ENCODE results near the gene BCDIN3D. TPM values are rescaled to one million over a fixed set of nuclear protein-coding genes. Genes with fewer than 3 reads are reported as not detected.
"Not testable (repeated sequence)": the region's sequence is repeated elsewhere in the genome, so short reads cannot be mapped to it uniquely, and the experiment has no call there.

Gene BCDIN3D
- total RNA-seq, 2 experiments from 2014 or later = 5.7 to 6.0 TPM

- CTCF ChIA-PET = interaction anchor here (0.6 to 1.7 kb wide), 2 partner anchors 51 to 124 kb away, joined by 4 read pairs; partner anchors contain the start of gene TMBIM6
- POLR2A ChIA-PET = no interaction called here
Observed at GRCh38 chr12:49865109-49865781, 22.3 kb upstream of the BCDIN3D start.

GRCh38 chr12:49864798-49865090 lies 21.8 kb upstream of the BCDIN3D start:
- CTCF ChIA-PET = interaction anchor here (1.7 kb wide), 1 partner anchor 123 kb away, joined by 4 read pairs; the partner anchor contains the start of gene TMBIM6
- POLR2A ChIA-PET = no interaction called here

- POLR2A ChIA-PET = no interaction called here
- CTCF ChIA-PET = no interaction called here
Observed at GRCh38 chr12:49863946-49864797, 21.3 kb upstream of the BCDIN3D start.

- POLR2A ChIA-PET, CTCF ChIA-PET: not testable (repeated sequence)
Observed at GRCh38 chr12:49860921-49861320, 18.0 kb upstream of the BCDIN3D start.

- POLR2A ChIA-PET = not testable (repeated sequence)
- CTCF ChIA-PET = interaction anchor here (0.7 kb wide), 1 partner anchor 52 kb away, joined by 3 read pairs; no protein-coding TSS in a partner anchor
Observed at GRCh38 chr12:49855890-49856289, 13.0 kb upstream of the BCDIN3D start.

- ChIA-PET POLR2A (no interaction called here), CTCF (interaction anchor here (1.2 kb wide), 1 partner anchor 12 kb away, joined by 4 read pairs; no protein-coding TSS in a partner anchor)
Observed at GRCh38 chr12:49854976-49855375, 12.1 kb upstream of the BCDIN3D start.

GRCh38 chr12:49853671-49854070 lies 10.8 kb upstream of the BCDIN3D start:
- POLR2A ChIA-PET = no interaction called here

GRCh38 chr12:49847161-49847560 lies 4.3 kb upstream of the BCDIN3D start:
- POLR2A ChIA-PET = no interaction called here
- CTCF ChIA-PET = interaction anchor here (1.8 kb wide), 1 partner anchor 70 kb away, joined by 7 read pairs; no protein-coding TSS in a partner anchor

More at GRCh38 chr12:49853671-49854070, 10.8 kb upstream of the BCDIN3D start:
- CTCF ChIA-PET = no interaction called here

- POLR2A ChIA-PET = no interaction called here
- CTCF ChIA-PET = interaction anchor here (0.7 to 1.8 kb wide), 4 partner anchors 69 to 718 kb away, joined by 3 to 7 read pairs (median 4); no protein-coding TSS in a partner anchor
Observed at GRCh38 chr12:49846032-49846431, 3.1 kb upstream of the BCDIN3D start.

- POLR2A ChIA-PET = interaction anchor here (1.5 kb wide), 1 partner anchor 103 kb away, joined by 7 read pairs; the partner anchor contains the start of gene TMBIM6
- CTCF ChIA-PET = interaction anchor here (1.4 kb wide), 2 partner anchors 23 to 103 kb away, joined by 4 to 5 read pairs; partner anchors contain the start of gene TMBIM6
Observed at GRCh38 chr12:49843876-49844437, 1.1 kb upstream of the BCDIN3D start.

GRCh38 chr12:49843411-49843810 lies 505 bp upstream of the BCDIN3D start:
- CTCF ChIA-PET = interaction anchor here (0.7 to 1.7 kb wide), 4 partner anchors 24 to 123 kb away, joined by 3 to 5 read pairs (median 4); partner anchors contain the start of gene TMBIM6
- POLR2A ChIA-PET = interaction anchor here (1.0 to 1.5 kb wide), 3 partner anchors 14 to 241 kb away, joined by 3 to 7 read pairs (median 6); partner anchors contain the start of gene TMBIM6

- ChIA-PET POLR2A (interaction anchor here (1.2 kb wide), 1 partner anchor 98 kb away, joined by 5 read pairs; no protein-coding TSS in a partner anchor), CTCF (interaction anchor here (0.7 to 4.0 kb wide), 9 partner anchors 11 to 497 kb away, joined by 3 to 17 read pairs (median 4); partner anchors contain the start of genes NCKAP5L and TMBIM6)
Observed at GRCh38 chr12:49838973-49839633, 3.8 kb downstream of the BCDIN3D start.

- CTCF ChIA-PET = no interaction called here
- POLR2A ChIA-PET = no interaction called here
Observed at GRCh38 chr12:49832836-49833421, 10.0 kb downstream of the BCDIN3D start.

- CTCF ChIA-PET = no interaction called here
- POLR2A ChIA-PET = no interaction called here
Observed at GRCh38 chr12:49831717-49832116, 11.2 kb downstream of the BCDIN3D start.

- ChIA-PET POLR2A (interaction anchor here (0.6 to 2.0 kb wide), 3 partner anchors 15 to 87 kb away, joined by 3 to 10 read pairs (median 6); partner anchors contain the start of genes BCDIN3D and TMBIM6), CTCF (interaction anchor here (0.6 to 2.8 kb wide), 8 partner anchors 9 to 737 kb away, joined by 3 to 11 read pairs (median 3); no protein-coding TSS in a partner anchor)
Observed at GRCh38 chr12:49828133-49829091, 14.5 kb downstream of the BCDIN3D start, which contains the start of gene NCKAP5L. TSS of gene NCKAP5L (minus strand) at chr12:49828413. CDS start at chr12:49804044, 24,369 bp downstream.

GRCh38 chr12:49827401-49828099 lies 15.4 kb downstream of the BCDIN3D start:
- CTCF ChIA-PET = interaction anchor here (0.6 to 2.8 kb wide), 5 partner anchors 12 to 1066 kb away, joined by 3 to 11 read pairs (median 4); partner anchors contain the start of gene TMBIM6
- POLR2A ChIA-PET = interaction anchor here (2.0 kb wide), 1 partner anchor 86 kb away, joined by 10 read pairs; the partner anchor contains the start of gene TMBIM6

- CTCF ChIA-PET = interaction anchor here (0.6 to 2.8 kb wide), 4 partner anchors 12 to 1066 kb away, joined by 4 to 11 read pairs (median 6); partner anchors contain the start of gene TMBIM6
- POLR2A ChIA-PET = interaction anchor here (2.0 kb wide), 1 partner anchor 86 kb away, joined by 10 read pairs; the partner anchor contains the start of gene TMBIM6
Observed at GRCh38 chr12:49827051-49827400, 15.9 kb downstream of the BCDIN3D start.

Data from activated CD8-positive, alpha-beta memory T cell treated with anti-CD3 and anti-CD28 coated beads for 36 hours (primary cell).